GM21390 (cell line): Measurements from ENCODE around the gene TAF1B.

Source experiments
- ATAC-seq: cut with Tn5 transposase; IDR thresholded peaks from one replicate; pipeline ENCODE4 v1.9.1; 2021; ENCODE audit not compliant: unreplicated experiment

Gene TAF1B

GRCh38 chr2:9807555-9808305 lies 35.5 kb upstream of the TAF1B start:
- no peak for ATAC-seq

- ATAC-seq: no peak
Measured at GRCh38 chr2:9808334-9809063, 34.8 kb upstream of the TAF1B start.

- no peak for ATAC-seq
Measured at GRCh38 chr2:9809064-9809356, 34.3 kb upstream of the TAF1B start.

- no peak for ATAC-seq
Measured at GRCh38 chr2:9809448-9810088, 33.7 kb upstream of the TAF1B start.

- ATAC-seq: no peak
Measured at GRCh38 chr2:9811216-9811615, 32.1 kb upstream of the TAF1B start.

GRCh38 chr2:9811679-9812511 lies 31.4 kb upstream of the TAF1B start:
- no peak for ATAC-seq

- ATAC-seq: no peak
Measured at GRCh38 chr2:9812945-9813311, 30.3 kb upstream of the TAF1B start.

GRCh38 chr2:9813312-9814128 lies 29.8 kb upstream of the TAF1B start:
- no peak for ATAC-seq

- ATAC-seq: no peak
Measured at GRCh38 chr2:9814129-9814868, 29.0 kb upstream of the TAF1B start.

GRCh38 chr2:9815076-9815475 lies 28.2 kb upstream of the TAF1B start:
- no peak for ATAC-seq

- ATAC-seq: no peak
Measured at GRCh38 chr2:9815844-9816279, 27.4 kb upstream of the TAF1B start.

GRCh38 chr2:9818097-9818496 lies 25.2 kb upstream of the TAF1B start:
- no peak for ATAC-seq

- no peak for ATAC-seq
Measured at GRCh38 chr2:9819551-9819950, 23.7 kb upstream of the TAF1B start.

GRCh38 chr2:9820020-9820973 lies 23.0 kb upstream of the TAF1B start:
- no peak for ATAC-seq

GRCh38 chr2:9821805-9822445 lies 21.3 kb upstream of the TAF1B start:
- no peak for ATAC-seq

- no peak for ATAC-seq
Measured at GRCh38 chr2:9824441-9824840, 18.8 kb upstream of the TAF1B start.

GRCh38 chr2:9824956-9825720 lies 18.1 kb upstream of the TAF1B start:
- ATAC-seq: no peak

GRCh38 chr2:9826208-9826607 lies 17.1 kb upstream of the TAF1B start:
- ATAC-seq: no peak
